Hepatocyte (in vitro differentiated cells): ENCODE results near the gene MACC1.

Experiments used
- CTCF ChIP-seq: fragments of 200-600 bp; sonication (generic); IDR thresholded peaks from 2 replicates; pipeline ENCODE4 v1.5.1; 2016; ENCODE audit warnings: antibody characterized with exemption, mild to moderate bottlenecking; ENCODE audit not compliant: poor library complexity
- EZH2phosphoT487 ChIP-seq: fragments of 200-600 bp; sonication (generic); IDR thresholded peaks from one replicate; pipeline ENCODE4 v1.6.1; 2018; ENCODE audit warnings: antibody characterized with exemption, mild to moderate bottlenecking, low read depth, moderate library complexity; ENCODE audit not compliant: unreplicated experiment, severe bottlenecking

- TF ChIP-seq CTCF: no peak
- no peak for TF ChIP-seq EZH2phosphoT487
Measured at GRCh38 chr7:20236043-20236442, 18.9 kb upstream of the MACC1 start.
